Stimulated activated CD4-positive, alpha-beta T cell treated with anti-CD3 and anti-CD28 coated beads, Interleukin-4, amount 100 ng/mL, for 1 hour (primary cell): ENCODE measurements around the gene LPP.

Experiments
- DNase-seq: peaks from one replicate; pipeline ENCODE4 v3.0.0-alpha.2; 2020

Gene LPP

DNA sequence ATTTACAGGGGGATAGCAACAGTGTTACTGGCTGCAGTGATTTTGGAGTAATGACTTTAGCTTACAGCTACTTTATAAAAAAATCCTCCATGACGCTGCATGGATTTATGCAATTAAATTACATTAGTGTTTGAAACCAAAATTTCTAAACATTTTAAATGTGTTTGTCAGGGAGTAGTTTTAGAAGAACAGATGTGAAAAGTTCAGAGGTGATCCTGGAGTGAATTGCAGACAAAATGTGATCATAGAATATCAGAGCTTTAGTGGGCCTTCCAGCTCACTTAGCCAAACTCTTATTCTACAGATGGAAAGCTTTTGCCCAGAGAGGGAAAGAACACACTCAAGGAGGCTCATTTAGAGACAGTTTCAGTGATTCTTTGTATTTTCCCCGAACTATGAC, 376.3 kb downstream of the LPP start:
- DNase-seq = no peak

- no peak for DNase-seq
Observed at GRCh38 chr3:188531210-188531609, 377.3 kb downstream of the LPP start.

DNA sequence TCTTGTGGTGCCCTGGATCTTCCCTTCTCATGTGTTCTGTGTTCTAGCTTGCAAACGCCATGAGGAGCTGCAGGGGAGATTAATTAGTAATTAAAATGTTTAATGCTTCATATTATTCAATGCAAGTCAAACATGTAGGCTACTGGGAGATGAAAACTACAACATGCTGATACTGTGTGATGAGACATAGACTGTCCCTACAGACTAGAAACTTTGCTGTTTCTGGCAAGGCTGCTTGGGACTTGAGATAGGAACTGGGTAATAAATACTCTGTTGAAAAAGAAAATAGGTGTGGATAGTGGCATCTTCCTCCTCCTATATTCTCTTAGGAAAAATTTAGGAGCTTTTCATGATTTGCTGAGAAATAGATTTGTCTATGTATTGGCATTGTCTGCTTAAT, 379.2 kb downstream of the LPP start:
- DNase-seq = no peak

DNA sequence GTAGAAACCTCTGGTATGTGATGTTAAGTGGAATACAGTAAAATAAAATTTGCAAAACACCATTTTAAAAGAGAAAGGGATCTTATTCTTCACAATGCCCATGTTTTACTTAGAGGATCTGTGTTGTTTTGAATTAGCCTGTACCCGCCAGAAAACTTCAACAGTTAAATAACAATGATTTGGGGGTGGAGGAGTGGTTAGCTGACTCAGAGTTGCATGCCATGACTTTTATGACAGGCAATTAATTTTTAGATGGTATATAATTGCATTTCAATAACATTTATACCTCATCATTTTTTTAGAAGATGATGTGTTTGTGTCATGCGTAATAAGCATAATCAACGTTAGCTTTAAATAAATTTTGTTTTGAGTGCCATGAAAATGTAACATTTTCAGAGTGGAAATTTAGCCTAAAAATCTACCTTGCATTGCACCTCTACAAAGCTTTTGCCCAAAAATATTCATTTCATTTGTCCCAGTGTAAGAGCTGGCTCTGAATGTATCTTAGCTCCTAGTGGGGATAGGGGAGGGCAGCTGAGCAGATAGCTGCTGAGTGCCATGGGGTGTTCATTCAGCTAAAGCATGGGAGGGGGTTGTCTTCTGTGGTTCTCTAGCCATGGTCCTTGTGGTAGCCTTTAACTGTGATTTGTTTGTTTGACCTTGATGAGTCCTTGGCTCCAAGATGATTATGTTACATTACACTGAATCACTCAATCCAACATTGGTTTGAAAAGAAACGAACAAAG, 379.8 kb downstream of the LPP start:
- no peak for DNase-seq

- DNase-seq = no peak
Observed at GRCh38 chr3:188534633-188535032, 380.7 kb downstream of the LPP start.

DNA sequence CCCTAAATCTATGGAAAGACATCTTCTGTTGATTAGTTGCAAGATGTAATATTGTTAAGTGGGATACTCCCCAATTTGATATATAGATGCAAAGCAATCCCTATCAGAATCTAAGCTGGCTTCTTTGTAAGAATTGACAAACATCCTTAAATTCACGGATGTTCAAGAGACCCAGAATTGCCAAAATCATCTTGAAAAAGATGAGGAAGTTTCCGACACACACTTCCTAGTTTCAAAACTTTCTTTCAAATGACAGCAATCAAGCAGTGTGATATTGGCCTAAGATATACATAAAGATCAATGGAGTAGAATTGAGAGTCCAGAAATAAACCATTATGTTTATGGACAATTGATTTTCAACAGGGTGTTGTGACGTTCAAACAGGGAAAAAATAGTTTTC, 383.6 kb downstream of the LPP start:
- DNase-seq = no peak

- no peak for DNase-seq
Observed at GRCh38 chr3:188539037-188539436, 385.1 kb downstream of the LPP start.

- DNase-seq = no peak
Observed at GRCh38 chr3:188539631-188540194, 385.8 kb downstream of the LPP start.

DNA sequence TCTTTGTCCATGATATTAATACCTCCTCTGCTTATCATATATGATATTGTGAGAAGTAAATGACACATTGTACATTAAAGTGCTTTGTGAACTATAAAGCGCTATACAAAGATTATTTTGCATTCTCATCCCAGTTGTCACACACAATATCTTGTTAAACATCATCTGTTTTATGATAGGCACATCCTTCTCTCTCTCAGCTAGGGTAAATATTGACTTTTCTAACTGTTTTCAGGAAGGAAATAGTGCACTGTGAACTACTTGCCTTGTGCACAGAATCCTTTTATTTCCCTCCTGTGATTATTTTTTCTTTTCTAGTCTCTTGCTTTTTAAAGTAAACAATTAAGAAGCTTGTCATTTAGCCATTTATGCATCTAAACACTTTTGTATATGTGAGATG, 388.2 kb downstream of the LPP start:
- no peak for DNase-seq

- no peak for DNase-seq
Observed at GRCh38 chr3:188544012-188544411, 390.1 kb downstream of the LPP start.

GRCh38 chr3:188546835-188547670, 393.1 kb downstream of the LPP start:
- DNase-seq = no peak

- no peak for DNase-seq
Observed at GRCh38 chr3:188553569-188553968, 399.6 kb downstream of the LPP start.

- no peak for DNase-seq
Observed at GRCh38 chr3:188554404-188554803, 400.4 kb downstream of the LPP start.

DNA sequence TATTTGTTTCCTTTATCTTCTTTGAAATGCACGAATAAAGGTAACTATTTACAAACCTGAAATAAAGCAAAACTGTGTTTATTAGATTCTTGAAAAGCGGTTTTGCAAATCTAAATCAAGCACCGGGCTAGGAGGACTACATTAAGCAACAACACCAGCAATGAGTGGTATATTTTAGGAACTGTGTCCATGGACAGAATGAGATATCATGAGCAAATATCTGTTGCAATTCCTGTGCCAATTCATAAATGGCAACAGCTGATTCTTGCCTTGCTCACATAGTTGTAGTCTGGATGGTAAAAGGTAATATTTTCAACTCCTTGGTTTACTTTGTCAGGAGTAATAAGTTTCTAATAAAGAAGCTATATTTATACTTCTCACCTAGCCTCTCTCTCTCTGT, 403.3 kb downstream of the LPP start:
- no peak for DNase-seq

DNA sequence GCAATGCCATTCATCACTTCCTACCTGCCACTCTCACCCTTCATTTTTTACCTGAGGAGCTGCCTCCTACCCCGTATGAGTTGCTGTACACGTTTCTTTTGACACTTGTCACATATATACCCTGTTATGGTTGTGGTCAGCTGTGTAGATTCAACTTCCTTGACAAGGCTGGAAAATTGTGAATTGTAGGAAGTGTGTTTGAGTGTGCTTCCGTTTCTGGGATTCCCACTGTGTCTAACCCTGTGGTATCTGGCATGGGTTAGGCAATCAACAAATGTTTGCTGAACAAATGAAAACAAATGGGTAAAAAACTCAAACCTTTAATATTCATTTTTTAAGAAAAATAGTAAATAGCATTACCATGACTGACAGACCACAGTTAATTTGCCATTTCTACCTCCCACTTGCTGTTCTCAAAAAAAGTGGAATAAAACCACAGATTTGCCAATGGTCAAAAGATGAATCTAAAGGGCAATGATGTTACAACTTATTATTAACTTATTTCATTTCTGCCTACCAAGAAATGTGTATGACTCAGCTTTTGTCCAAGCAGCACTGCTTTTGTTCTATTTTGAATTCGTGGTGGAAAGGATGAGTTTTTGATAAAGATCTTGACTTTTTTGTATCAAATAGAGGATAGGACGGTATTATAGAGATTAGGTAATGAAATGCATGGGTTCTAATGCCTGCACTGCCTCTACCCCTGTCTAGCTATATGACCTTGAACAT, 404.6 kb downstream of the LPP start:
- DNase-seq = no peak

- no peak for DNase-seq
Observed at GRCh38 chr3:188559072-188559429, 405.1 kb downstream of the LPP start.

DNA sequence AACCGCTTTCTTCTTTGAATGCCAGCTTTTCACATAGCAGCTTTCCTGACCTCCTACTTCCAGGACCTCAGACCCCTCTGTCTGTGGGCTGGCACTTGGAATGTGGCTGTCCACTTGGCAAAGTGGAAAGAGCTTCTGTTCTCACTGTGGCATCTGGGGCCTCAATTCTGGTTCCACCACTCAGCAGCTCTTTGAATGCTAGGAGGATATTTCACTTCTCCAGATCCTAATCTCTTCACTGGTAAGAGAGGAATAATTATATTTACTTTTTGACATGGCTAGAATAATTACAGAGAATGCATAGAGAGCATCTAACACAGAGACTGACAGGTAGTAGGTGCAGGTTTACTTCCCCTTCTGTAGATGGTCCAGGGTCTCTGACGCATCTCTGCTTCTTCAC, 405.9 kb downstream of the LPP start:
- DNase-seq = no peak

DNA sequence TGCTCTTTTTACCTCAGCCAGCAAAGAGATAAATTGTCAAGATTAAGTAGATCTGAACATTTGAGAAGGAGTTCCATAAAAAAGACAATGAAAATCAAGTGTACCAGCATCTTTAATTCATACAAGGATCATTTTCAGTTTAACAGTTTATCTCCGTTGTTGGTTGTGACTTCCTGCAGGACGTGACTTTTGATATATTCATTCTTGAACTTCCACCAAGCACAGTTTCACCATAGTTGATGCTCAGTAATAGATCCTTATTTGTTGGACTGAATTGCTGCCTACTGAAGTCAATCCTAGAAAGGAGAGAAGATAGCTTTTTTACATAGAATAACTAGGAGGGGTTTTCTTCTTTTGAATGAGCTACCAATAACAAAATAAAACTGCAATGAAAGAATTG, 408.2 kb downstream of the LPP start:
- DNase-seq = no peak

GRCh38 chr3:188567478-188568195, 413.7 kb downstream of the LPP start:
- DNase-seq = no peak

GRCh38 chr3:188568736-188569135, 414.8 kb downstream of the LPP start:
- DNase-seq = no peak

- no peak for DNase-seq
Observed at GRCh38 chr3:188571531-188572095, 417.7 kb downstream of the LPP start.

DNA sequence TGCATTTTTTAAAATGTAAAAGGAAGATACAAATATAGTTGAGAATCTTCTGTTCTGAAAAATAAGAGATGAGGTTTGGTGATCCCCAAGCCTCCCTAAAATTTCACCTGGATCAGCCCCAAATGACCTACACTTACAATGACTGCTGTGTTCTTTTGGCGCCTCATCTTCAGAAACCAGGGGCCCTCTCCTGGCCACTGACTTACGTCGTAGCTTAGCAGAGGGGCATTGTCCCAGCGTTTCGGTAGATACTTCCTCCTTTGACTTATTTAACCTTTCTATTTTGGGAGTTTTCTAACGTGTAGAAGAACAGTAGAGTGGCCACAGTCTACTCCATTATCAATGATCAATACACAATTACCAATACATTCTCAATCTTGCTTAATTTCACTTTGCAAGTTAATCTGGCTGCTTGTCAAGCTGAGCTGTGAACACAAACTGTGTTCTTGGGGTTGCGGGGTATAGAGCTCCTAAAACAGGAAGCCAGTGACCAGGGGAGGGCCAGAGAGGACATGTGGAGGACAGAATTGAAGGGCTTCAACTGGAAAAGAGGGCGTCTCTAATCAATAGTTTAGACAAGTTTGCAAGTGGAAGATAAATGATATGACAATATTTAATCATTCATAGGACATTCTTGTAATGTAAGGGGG, 419.5 kb downstream of the LPP start:
- DNase-seq = no peak
